ENCODE results near the gene PARD3B.
A peak's percentile ranks its signal among the peaks of the same experiment; 100 is the strongest.

PARD3B gene

DNA sequence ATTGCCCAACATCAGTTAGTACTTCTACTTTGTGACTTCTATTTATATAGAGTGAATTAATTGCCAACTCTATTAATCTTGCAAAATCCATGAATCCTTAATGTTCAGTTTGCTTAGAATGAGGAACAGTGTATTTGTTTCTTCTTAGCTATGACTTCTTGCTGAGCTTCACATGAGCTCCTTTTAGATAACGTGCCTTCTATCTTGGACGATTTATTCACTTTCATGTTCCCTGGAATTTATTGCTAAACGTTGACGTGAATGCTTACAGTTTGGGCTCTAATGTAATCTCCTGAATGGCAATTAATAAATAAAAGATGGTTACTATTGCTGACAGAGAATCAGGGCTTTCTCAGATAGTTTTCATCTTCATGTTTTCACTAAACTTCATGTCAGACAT is 752.6 kb downstream of the PARD3B start:
- TF ChIP-seq GATA1 (IDR thresholded peaks at IDR 0.05; ENCODE audit: low read depth, low read length), result no peak
- TF ChIP-seq POLR2A (IDR thresholded peaks at IDR 0.05; ENCODE audit: low read length), result no peak

DNA sequence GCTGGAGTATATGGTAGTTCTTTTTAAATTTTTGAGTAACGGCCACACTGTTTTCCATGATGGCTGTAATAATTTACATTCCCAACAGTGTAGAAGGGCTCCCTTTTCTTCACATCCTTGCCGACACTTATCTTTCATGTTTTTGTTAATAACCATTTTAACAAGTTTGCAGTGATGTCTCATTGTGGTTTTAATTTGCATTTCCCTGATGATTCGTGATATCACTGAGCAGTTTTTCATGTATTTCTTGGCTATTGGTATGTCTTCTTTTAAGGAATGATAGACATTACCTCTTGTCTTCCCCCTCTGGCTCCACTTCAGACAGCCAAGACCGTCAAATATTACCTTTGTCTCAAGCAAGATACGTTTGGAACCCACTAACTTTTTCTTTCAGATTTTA is 765.9 kb downstream of the PARD3B start:
- DNase-seq, result no peak
- no peak for TF ChIP-seq GATA1 (IDR thresholded peaks at IDR 0.05; ENCODE audit: low read depth, low read length)
- TF ChIP-seq POLR2A (IDR thresholded peaks at IDR 0.05; ENCODE audit: low read length), result no peak

More for the DNA sequence above, 752.6 kb downstream of the PARD3B start:
- DNase-seq, result no peak

DNA sequence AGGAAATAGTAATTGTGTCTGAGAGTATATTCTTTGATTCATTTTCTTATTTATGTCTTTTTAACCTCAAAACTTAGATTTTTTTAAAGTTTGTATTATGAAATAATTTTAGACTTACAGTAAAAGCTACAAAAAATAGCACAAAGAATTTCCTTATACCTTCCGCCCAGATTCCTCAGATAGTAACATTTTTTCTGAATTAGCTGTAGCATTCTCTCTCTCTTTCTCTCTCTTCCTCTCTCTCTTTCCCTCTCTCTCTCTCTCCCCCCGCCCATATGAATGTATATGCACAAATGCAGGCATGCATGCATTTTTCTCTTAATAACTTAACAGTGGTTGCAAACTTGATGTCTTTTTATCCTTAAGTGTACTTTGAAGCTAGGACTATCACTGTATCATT is 776.0 kb downstream of the PARD3B start:
- no peak for DNase-seq
- no peak for TF ChIP-seq GATA1 (IDR thresholded peaks at IDR 0.05; ENCODE audit: low read depth, low read length)
- TF ChIP-seq POLR2A (IDR thresholded peaks at IDR 0.05; ENCODE audit: low read length), result no peak

DNA sequence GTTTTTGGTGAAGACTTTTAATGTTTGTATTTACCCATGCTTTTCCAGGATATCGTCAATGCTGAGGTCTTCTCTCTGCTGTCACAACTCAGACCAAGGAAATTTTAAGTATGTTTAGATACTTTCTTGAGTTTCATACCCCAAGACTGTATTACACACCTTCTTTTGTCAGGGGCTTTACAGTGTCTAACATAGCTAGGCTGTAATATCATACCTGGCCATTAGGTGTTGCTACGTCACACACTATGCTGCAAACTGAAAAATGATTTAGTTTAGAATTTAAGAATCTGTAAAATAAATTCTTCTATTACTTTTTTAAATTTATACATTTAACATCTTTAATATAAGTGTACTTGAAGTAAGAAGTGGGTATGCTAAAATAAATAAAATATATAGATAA is 778.7 kb downstream of the PARD3B start:
- TF ChIP-seq POLR2A (IDR thresholded peaks at IDR 0.05; ENCODE audit: low read length) (no peak), GATA1 (IDR thresholded peaks at IDR 0.05; ENCODE audit: low read depth, low read length) (no peak)
- DNase-seq, result no peak

DNA sequence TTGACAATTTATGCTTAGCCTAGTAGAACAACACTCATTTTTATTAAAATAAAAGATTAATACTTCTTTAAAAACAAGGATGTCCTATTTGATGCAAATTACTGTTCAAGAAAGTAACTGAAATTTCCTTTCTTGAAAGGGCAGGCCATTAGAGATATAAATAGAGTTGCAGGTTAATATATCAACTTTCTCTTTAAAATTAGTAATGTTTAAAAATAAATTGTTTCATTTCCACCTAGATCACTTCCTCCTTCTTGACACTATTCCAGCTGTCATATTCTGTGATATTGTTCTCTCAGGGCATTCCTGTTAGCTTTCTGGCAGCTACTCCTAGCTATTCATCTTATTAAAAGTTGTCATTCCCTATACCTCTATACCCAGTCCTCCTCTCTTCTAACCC is 779.1 kb downstream of the PARD3B start:
- DNase-seq, result no peak
- TF ChIP-seq GATA1 (IDR thresholded peaks at IDR 0.05; ENCODE audit: low read depth, low read length) (no peak), POLR2A (IDR thresholded peaks at IDR 0.05; ENCODE audit: low read length) (no peak)

DNA sequence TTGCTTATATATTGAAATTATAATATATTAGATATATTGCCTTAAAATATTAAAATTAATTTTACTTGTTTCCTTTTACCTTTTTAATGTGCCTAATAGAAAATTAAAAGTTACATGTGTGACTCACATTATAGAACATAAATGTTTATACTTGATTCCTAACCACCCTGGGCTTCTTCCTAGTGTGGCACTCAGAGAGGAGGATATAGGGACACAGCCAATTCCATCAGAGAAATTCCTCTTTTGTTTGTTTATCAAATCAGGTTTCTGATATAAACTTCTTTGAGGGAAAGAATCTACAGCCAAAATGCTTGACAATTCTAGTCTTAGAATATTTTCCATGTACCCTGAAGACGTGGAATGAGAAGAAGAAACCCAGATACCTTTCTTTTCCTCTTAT is 788.1 kb downstream of the PARD3B start:
- no peak for DNase-seq
- TF ChIP-seq POLR2A (IDR thresholded peaks at IDR 0.05; ENCODE audit: low read length) (no peak), GATA1 (IDR thresholded peaks at IDR 0.05; ENCODE audit: low read depth, low read length) (no peak)

DNA sequence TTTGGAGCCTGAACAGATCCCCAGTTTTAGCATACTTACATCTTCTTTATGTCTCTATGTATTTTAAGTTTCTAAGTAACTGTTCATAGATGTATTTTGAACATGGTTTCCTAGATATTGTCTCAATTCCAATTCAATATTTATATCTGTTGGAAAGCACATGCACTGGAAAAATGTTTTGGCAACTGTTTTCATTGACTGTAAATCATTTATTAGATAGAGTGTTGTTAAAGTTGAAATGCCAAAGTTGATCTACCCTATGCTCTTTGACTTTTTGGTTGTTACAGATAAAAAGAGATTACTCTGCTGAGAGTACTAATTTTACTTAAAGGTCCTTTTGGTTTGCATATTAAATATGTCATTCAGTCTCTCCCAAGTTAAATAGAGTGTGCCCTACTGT is 792.0 kb downstream of the PARD3B start:
- TF ChIP-seq GATA1 (IDR thresholded peaks at IDR 0.05; ENCODE audit: low read depth, low read length), result no peak
- TF ChIP-seq POLR2A (IDR thresholded peaks at IDR 0.05; ENCODE audit: low read length), result no peak
- DNase-seq, result no peak

DNA sequence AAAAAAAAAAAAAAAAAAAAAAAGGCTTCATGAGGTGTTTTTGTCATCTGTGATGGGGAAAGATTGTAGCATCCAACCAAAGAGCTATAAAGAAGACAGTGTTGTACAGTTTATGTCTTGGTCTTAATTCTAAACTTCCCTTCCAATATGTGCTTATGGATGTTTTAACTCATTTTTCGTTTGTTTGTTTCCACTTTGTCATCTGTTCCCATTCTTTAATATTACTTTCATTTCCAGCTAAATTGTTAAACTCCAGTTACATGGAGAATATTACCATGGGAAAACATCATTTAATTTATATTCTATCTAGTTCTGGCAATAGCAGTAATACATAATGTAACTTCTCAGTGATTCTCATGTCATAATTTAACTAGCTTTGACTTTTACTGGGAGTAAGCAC is 792.9 kb downstream of the PARD3B start:
- DNase-seq, result no peak
- no peak for TF ChIP-seq GATA1 (IDR thresholded peaks at IDR 0.05; ENCODE audit: low read depth, low read length)
- TF ChIP-seq POLR2A (IDR thresholded peaks at IDR 0.05; ENCODE audit: low read length), result no peak

DNA sequence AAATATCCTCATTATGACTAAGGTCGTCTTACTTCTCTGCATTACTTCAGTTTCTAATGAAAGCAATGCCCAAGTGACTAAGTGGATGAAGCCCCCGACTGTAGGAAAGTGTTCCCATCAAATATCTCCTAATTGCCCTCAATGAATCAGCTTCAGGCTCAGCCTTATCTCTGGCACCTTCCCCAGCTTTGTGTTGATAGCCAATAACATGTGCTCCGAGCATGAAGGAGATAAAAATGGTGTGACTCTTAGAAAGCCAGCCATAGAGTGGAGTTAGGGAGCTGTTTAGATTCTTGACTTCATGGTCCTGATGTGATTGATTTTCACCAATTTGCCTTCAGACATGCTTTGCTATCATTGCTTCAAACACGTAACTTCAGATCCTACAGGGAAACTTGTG is 797.8 kb downstream of the PARD3B start:
- peak in 1 of 2 experiments; percentile 5 for DNase-seq
- no peak for TF ChIP-seq POLR2A (IDR thresholded peaks at IDR 0.05; ENCODE audit: low read length)
- no peak for TF ChIP-seq GATA1 (IDR thresholded peaks at IDR 0.05; ENCODE audit: low read depth, low read length)

DNA sequence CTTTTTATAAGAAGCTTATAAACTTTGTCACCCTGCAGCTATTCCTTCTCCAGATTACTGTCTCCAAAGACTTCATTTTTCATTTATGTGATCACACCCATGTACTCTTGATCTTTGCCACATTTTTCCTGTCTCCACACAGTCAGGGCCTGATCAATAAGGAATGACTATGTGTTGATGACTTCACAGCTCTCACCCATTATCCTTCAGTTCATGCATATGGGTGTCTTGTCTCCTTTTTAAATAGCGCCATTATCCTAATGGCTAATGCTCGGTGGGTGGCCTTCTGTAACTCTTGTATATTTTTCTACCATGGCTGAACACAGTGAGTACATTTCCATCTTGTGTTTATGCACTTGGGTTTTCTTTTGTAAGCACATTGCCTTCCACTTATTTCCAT is 801.4 kb downstream of the PARD3B start:
- no peak for DNase-seq
- TF ChIP-seq POLR2A (IDR thresholded peaks at IDR 0.05; ENCODE audit: low read length) (no peak), GATA1 (IDR thresholded peaks at IDR 0.05; ENCODE audit: low read depth, low read length) (no peak)

DNA sequence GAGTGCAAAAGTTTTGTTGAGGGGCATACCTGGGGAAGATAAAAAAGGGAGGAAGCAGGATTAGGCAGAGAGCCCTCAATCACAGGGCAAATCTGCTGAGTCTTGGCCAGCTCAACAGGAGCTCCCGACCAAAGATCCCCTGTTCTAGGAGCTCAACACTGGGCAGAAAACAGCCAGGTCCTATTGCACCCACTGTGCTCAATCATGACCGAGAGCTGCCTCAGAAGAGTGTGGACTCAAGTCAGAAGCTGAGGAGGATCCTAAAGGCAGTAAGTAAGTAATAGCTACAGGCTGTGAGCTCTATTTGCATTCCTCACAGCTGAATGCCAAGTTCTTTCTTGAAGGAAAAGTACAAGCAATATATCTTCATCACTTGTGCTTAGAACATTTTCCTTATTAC is 802.6 kb downstream of the PARD3B start:
- no peak for DNase-seq

DNA sequence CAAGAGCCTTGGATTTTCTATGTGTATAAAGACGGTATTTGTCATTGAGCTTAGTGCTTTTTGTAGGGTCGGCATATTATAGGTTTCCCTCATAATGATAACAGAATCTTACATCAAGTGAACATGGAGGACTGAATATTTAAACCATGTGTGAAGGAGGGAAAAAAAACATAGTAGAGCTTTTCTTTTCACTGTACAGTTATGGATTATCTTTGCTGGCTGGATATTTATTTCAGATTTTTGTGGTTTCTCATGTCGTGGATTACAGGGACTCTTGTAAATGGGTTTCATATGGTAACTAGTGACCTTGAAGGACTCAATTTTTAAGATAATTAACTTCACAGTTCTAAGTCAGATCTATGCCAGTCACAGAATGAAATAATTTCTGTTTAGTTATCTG is 806.8 kb downstream of the PARD3B start:
- TF ChIP-seq GATA1 (IDR thresholded peaks at IDR 0.05; ENCODE audit: low read depth, low read length), result no peak
- no peak for TF ChIP-seq POLR2A (IDR thresholded peaks at IDR 0.05; ENCODE audit: low read length)
- no peak for DNase-seq

More for the DNA sequence above, 802.6 kb downstream of the PARD3B start:
- TF ChIP-seq POLR2A (IDR thresholded peaks at IDR 0.05; ENCODE audit: low read length) (no peak), GATA1 (IDR thresholded peaks at IDR 0.05; ENCODE audit: low read depth, low read length) (no peak)

DNA sequence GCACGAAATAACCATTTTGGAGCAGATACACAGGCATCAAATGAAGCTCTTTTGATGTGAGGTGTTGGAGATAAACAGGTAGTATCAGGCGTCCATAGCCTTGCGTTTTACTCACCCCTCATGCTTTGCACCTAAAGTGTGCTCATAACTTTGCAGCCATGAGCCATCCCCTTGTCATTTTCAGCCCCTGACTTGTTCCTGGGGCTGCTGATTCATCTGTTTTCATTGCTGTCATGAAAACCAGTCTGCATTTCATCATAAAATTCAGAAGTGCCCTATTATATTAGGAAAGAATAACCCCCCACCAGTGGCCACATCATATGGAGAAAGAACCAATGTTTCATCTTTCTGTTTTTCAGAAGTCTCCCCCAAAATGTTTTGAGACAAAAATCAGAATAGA is 807.3 kb downstream of the PARD3B start:
- TF ChIP-seq GATA1 (IDR thresholded peaks at IDR 0.05; ENCODE audit: low read depth, low read length), result no peak
- no peak for TF ChIP-seq POLR2A (IDR thresholded peaks at IDR 0.05; ENCODE audit: low read length)
- DNase-seq, result no peak

DNA sequence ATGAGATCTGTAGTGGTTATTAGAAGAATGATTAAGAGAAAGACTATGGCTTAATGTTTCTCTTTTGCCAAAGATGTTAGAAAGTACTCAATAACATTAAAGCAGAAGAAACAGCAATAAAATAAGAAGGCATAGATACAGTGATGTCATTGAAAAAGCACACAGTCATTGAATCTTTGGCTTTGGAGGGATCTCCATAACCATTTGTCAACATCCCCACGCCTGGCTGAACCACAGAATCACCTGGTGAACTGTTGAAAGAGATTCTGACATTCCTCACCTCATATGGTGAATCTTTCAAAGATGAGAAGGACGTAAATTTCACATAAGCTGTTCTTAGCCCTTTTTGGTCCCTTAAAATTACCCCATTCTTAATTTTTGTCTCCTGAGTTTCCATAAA is 812.5 kb downstream of the PARD3B start:
- no peak for DNase-seq
- no peak for TF ChIP-seq POLR2A (IDR thresholded peaks at IDR 0.05; ENCODE audit: low read length)
- TF ChIP-seq GATA1 (IDR thresholded peaks at IDR 0.05; ENCODE audit: low read depth, low read length), result no peak

DNA sequence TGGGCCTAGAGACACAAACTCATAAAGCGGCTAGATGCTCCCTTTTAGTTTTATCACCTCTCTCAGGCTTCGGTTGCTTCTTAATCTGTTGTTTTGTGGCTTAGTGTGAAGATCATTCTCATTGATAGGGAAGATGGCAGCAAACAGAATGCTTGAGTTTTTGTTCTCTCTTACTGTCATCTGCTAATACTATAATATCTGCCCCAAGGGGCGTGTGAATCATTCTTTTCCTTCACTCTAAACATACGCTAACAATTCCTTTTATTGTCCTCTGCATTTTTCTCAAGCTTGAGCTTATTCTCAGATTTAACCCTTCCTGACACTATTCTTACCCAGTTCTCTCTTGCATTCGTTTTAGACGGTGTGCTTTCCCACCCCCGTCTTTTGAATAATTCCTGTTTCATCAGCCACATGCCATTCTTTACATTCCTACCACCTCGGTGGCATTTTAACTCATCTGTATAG is 813.1 kb downstream of the PARD3B start:
- peak in 1 of 2 experiments; percentile 21 for DNase-seq
- TF ChIP-seq GATA1 (IDR thresholded peaks at IDR 0.05; ENCODE audit: low read depth, low read length) (no peak), POLR2A (IDR thresholded peaks at IDR 0.05; ENCODE audit: low read length) (no peak)

DNA sequence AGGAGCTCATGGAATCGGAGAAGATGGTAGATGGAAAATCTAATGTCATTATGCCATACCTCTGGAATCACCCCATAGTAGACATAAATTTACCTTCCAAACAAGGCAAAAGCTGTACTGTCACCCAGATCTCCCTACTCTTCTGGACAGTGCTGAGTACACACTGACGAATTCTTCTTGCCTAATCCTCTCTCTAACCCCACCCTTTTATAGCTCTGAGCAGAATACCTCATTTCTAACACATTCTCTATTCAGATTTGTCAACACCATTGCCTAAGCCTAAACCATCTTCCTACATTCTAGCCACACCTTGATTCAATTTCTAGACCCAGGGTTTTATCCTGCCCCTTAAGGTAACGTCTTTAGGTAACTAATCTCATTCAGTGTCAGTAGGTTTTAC is 816.0 kb downstream of the PARD3B start:
- DNase-seq, result no peak
- TF ChIP-seq POLR2A (IDR thresholded peaks at IDR 0.05; ENCODE audit: low read length) (no peak), GATA1 (IDR thresholded peaks at IDR 0.05; ENCODE audit: low read depth, low read length) (no peak)

Data from erythroblast (primary cell).